ENCODE results near the gene GRK5. TPM values are rescaled to one million over a fixed set of nuclear protein-coding genes. Genes with fewer than 3 reads are reported as not detected.

The GRK5 gene
- total RNA-seq, 4 donors from 2014 or later: 43.5 to 61.7 (median 48.9) TPM

DNA sequence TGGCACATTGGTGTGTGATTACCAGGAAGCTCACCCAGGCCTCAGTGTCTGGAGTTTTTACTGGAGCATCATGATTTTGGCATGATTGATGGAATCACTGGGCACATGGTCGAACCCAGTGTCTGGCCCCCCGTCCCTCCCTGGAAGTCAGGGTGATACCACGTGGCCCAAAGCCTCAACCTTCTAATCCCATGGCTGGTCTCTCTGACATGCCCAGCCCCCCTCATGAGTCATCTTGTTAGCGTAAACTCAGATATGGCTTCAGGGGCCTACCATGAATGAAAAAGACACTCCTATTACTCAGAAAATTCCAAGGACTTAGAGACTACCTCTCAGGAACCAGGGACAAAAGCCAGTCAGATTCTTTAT, 109.3 kb downstream of the GRK5 start:
- TF ChIP-seq EP300 (IDR thresholded peaks at IDR 0.05) (no peak), POLR2A (IDR thresholded peaks at IDR 0.05) (no peak)
- TF ChIP-seq, protein P1, sequence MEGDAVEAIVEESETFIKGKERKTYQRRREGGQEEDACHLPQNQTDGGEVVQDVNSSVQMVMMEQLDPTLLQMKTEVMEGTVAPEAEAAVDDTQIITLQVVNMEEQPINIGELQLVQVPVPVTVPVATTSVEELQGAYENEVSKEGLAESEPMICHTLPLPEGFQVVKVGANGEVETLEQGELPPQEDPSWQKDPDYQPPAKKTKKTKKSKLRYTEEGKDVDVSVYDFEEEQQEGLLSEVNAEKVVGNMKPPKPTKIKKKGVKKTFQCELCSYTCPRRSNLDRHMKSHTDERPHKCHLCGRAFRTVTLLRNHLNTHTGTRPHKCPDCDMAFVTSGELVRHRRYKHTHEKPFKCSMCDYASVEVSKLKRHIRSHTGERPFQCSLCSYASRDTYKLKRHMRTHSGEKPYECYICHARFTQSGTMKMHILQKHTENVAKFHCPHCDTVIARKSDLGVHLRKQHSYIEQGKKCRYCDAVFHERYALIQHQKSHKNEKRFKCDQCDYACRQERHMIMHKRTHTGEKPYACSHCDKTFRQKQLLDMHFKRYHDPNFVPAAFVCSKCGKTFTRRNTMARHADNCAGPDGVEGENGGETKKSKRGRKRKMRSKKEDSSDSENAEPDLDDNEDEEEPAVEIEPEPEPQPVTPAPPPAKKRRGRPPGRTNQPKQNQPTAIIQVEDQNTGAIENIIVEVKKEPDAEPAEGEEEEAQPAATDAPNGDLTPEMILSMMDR (IDR thresholded peaks at IDR 0.05): no peak
- 50 to 62% methylated on average over 4 of the region's 4 CpGs for WGBS, 2 donors
- Histone ChIP-seq H3K27ac (peak overlapping the region in 2 of 4 donors; percentile 8 to 78), H3K36me3 (no peaks in the 10 kb centered on the region), H3K9me3 (no peaks in the 10 kb centered on the region), H3K4me3 (no peak overlapping the region), H3K4me1 (peaks cover 0 to 71% (median 15%) of the 10 kb centered on the region in 4 donors), H3K27me3 (no peaks in the 10 kb centered on the region)
- DNase-seq (ENCODE audit: low spot score in 2 of 2): no peak

DNA sequence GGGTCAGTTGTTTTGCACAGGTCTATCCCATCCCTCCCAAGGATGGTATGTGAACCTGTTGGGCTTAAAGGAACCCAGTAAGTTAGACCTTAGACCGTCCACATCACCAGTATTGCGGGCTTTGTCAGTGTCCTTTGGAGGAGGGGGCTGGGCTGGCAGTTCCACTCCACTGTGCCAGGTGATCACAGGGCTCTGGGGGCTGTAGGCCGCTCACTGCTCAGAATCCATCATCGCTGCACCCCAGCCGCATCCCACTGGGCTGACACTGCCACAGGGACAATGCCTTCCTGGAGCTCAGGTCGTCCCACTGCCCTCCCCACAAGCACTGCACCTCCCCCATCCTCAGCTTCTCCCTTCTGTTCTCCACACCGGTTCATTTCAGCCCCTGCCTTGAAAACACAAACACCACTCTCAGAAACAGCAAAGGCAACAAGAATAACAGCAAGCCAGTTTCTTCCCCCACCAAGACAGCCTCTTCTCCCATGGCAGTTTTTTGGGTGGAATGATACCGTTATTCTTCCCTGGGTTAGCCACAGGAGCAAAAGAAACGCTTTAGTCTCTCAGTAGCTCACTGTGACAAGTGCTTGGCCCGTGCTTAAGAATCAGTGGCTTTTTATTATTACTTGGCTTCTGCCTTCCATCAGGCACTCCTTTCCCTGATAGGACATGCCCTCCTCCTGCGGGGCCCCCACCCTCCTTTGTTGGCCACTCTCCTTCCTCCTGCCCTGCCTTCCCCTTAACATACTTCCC, 111.2 kb downstream of the GRK5 start:
- H3K27me3 ChIP-seq: no peaks in the 10 kb centered on the region
- H3K4me3 ChIP-seq: no peak overlapping the region
- no peak overlapping the region for H3K27ac ChIP-seq
- DNase-seq (ENCODE audit: low spot score in 2 of 2): no peak
- WGBS, 2 donors: 58 to 64% methylated on average over 11 of the region's 11 CpGs
- TF ChIP-seq, protein P1 (IDR thresholded peaks at IDR 0.05): no peak
- TF ChIP-seq EP300 (IDR thresholded peaks at IDR 0.05) (no peak), POLR2A (IDR thresholded peaks at IDR 0.05) (no peak)
- peaks cover 0 to 73% (median 12%) of the 10 kb centered on the region in 4 donors for H3K4me1 ChIP-seq
- no peaks in the 10 kb centered on the region for H3K36me3 ChIP-seq
- H3K9me3 ChIP-seq: no peaks in the 10 kb centered on the region

- Histone ChIP-seq H3K4me3 (no peak overlapping the region), H3K36me3 (no peaks in the 10 kb centered on the region), H3K4me1 (peaks cover 0 to 72% (median 10%) of the 10 kb centered on the region in 4 donors), H3K27me3 (no peaks in the 10 kb centered on the region), H3K27ac (no peak overlapping the region), H3K9me3 (no peaks in the 10 kb centered on the region)
- WGBS, 2 donors: 77 to 82% methylated on average over 14 to 16 of the region's 16 CpGs
- TF ChIP-seq, protein P1 (IDR thresholded peaks at IDR 0.05): no peak
- TF ChIP-seq POLR2A (IDR thresholded peaks at IDR 0.05) (no peak), EP300 (IDR thresholded peaks at IDR 0.05) (no peak)
- no peak for DNase-seq (ENCODE audit: low spot score in 2 of 2)
Observed at GRCh38 chr10:119319161-119319919, 112.0 kb downstream of the GRK5 start.

- TF ChIP-seq, protein P1 (IDR thresholded peaks at IDR 0.05): no peak
- TF ChIP-seq EP300 (IDR thresholded peaks at IDR 0.05) (no peak), POLR2A (IDR thresholded peaks at IDR 0.05) (no peak)
- 92 to 100% methylated on average over 3 of the region's 3 CpGs for WGBS, 2 donors
- no peaks in the 10 kb centered on the region for H3K27me3 ChIP-seq
- no peaks in the 10 kb centered on the region for H3K9me3 ChIP-seq
- no peak overlapping the region for H3K27ac ChIP-seq
- no peak for DNase-seq (ENCODE audit: low spot score in 2 of 2)
- no peak overlapping the region for H3K4me3 ChIP-seq
- no peaks in the 10 kb centered on the region for H3K36me3 ChIP-seq
- H3K4me1 ChIP-seq: peaks cover 0 to 67% (median 10%) of the 10 kb centered on the region in 4 donors
Observed at GRCh38 chr10:119319920-119320258, 112.5 kb downstream of the GRK5 start.

GRCh38 chr10:119320981-119321380, 113.6 kb downstream of the GRK5 start:
- H3K27me3 ChIP-seq: no peaks in the 10 kb centered on the region
- TF ChIP-seq, protein P1 (IDR thresholded peaks at IDR 0.05): no peak
- TF ChIP-seq EP300 (IDR thresholded peaks at IDR 0.05): no peak
- no peak for TF ChIP-seq POLR2A (IDR thresholded peaks at IDR 0.05)
- H3K27ac ChIP-seq: no peak overlapping the region
- H3K36me3 ChIP-seq: no peaks in the 10 kb centered on the region
- peaks cover 0 to 56% (median 6%) of the 10 kb centered on the region in 4 donors for H3K4me1 ChIP-seq
- no peak for DNase-seq (ENCODE audit: low spot score in 2 of 2)
- H3K4me3 ChIP-seq: no peak overlapping the region
- H3K9me3 ChIP-seq: no peaks in the 10 kb centered on the region
- 61 to 64% methylated on average over 6 of the region's 6 CpGs for WGBS, 2 donors

Measured in tibial nerve (tissue), 4 donors.